ENCODE data around the gene DHRS1. TPM values are rescaled to one million over a fixed set of nuclear protein-coding genes. Genes with fewer than 3 reads are reported as not detected.

DHRS1 gene
- total and polyA plus RNA-seq, 3 donors from 2014 or later: 19.2 to 24.6 (median 22.5) TPM

GRCh38 chr14:24342889-24343288, 43.3 kb upstream of the DHRS1 start:
- 93 to 94% methylated on average over 4 of the region's 4 CpGs for WGBS, 2 donors
- no peak overlapping the region for H3K4me3 ChIP-seq
- no peaks in the 10 kb centered on the region for H3K36me3 ChIP-seq (ENCODE audit: low read depth, missing control alignments)
- intact Hi-C loops (cut with DNase I; ENCODE audit: low total_unique reads): no loop called here
- H3K9me3 ChIP-seq: no peaks in the 10 kb centered on the region
- no peaks in the 10 kb centered on the region for H3K4me1 ChIP-seq
- no peak for DNase-seq
- no peak overlapping the region for H3K27ac ChIP-seq
- TF ChIP-seq POLR2A (IDR thresholded peaks at IDR 0.05) (no peak), CTCF (IDR thresholded peaks at IDR 0.05) (no peak)
- H3K27me3 ChIP-seq: no peaks in the 10 kb centered on the region

- H3K27ac ChIP-seq: no peak overlapping the region
- 80 to 100% methylated on average over 1 of the region's 1 CpG for WGBS, 2 donors
- DNase-seq: no peak
- intact Hi-C loops (cut with DNase I; ENCODE audit: low total_unique reads): no loop called here
- no peaks in the 10 kb centered on the region for H3K36me3 ChIP-seq (ENCODE audit: low read depth, missing control alignments)
- H3K4me1 ChIP-seq: no peaks in the 10 kb centered on the region
- TF ChIP-seq POLR2A (IDR thresholded peaks at IDR 0.05): no peak
- TF ChIP-seq CTCF (IDR thresholded peaks at IDR 0.05): no peak
- no peaks in the 10 kb centered on the region for H3K27me3 ChIP-seq
- no peaks in the 10 kb centered on the region for H3K9me3 ChIP-seq
- H3K4me3 ChIP-seq: no peak overlapping the region
Measured at GRCh38 chr14:24340606-24341005, 41.0 kb upstream of the DHRS1 start.

GRCh38 chr14:24339284-24340151, 39.9 kb upstream of the DHRS1 start, which contains the start of gene RIPK3:
TSS of gene RIPK3 (minus strand) at chr14:24339991. CDS start at chr14:24339826, 165 bp downstream.
- no peaks in the 10 kb centered on the region for H3K9me3 ChIP-seq
- H3K4me3 ChIP-seq: peak within 1 kb of the TSS; percentile 40 to 51
- WGBS, 2 donors: 32 to 34% methylated on average over 21 to 39 of the region's 51 CpGs
- intact Hi-C loops (cut with DNase I; ENCODE audit: low total_unique reads): no loop called here
- H3K27me3 ChIP-seq: no peaks in the 10 kb centered on the region
- TF ChIP-seq POLR2A (IDR thresholded peaks at IDR 0.05) (no peak), CTCF (IDR thresholded peaks at IDR 0.05) (no peak)
- H3K36me3 ChIP-seq (ENCODE audit: low read depth, missing control alignments): no peaks in the 10 kb centered on the region
- peaks cover 8% of the 10 kb centered on the region for H3K4me1 ChIP-seq
- H3K27ac ChIP-seq: no peak within 1 kb of the TSS
- no peak for DNase-seq

- DNase-seq: no peak
- H3K4me3 ChIP-seq: peak overlapping the region in 1 of 2 donors; percentile 51
- H3K27me3 ChIP-seq: no peaks in the 10 kb centered on the region
- H3K9me3 ChIP-seq: no peaks in the 10 kb centered on the region
- H3K36me3 ChIP-seq (ENCODE audit: low read depth, missing control alignments): no peaks in the 10 kb centered on the region
- peaks cover 14% of the 10 kb centered on the region for H3K4me1 ChIP-seq
- intact Hi-C loops (cut with DNase I; ENCODE audit: low total_unique reads): no loop called here
- 57 to 70% methylated on average over 11 to 14 of the region's 14 CpGs for WGBS, 2 donors
- TF ChIP-seq CTCF (IDR thresholded peaks at IDR 0.05): no peak
- TF ChIP-seq POLR2A (IDR thresholded peaks at IDR 0.05): no peak
- H3K27ac ChIP-seq: no peak overlapping the region
Measured at GRCh38 chr14:24338843-24339242, 39.3 kb upstream of the DHRS1 start.

- no peaks in the 10 kb centered on the region for H3K27me3 ChIP-seq
- H3K9me3 ChIP-seq: no peaks in the 10 kb centered on the region
- 93 to 96% methylated on average over 8 of the region's 8 CpGs for WGBS, 2 donors
- no peak for DNase-seq
- no peaks in the 10 kb centered on the region for H3K36me3 ChIP-seq (ENCODE audit: low read depth, missing control alignments)
- no peak overlapping the region for H3K4me3 ChIP-seq
- H3K4me1 ChIP-seq: peaks cover 15% of the 10 kb centered on the region
- intact Hi-C loops (cut with DNase I; ENCODE audit: low total_unique reads): no loop called here
- no peak overlapping the region for H3K27ac ChIP-seq
- TF ChIP-seq POLR2A (IDR thresholded peaks at IDR 0.05) (no peak), CTCF (IDR thresholded peaks at IDR 0.05) (no peak)
Measured at GRCh38 chr14:24337824-24338175, 38.2 kb upstream of the DHRS1 start.

Data from testis (tissue), 3 donors.